HG03575 (cell line): ENCODE measurements around the gene DLG2.

ENCODE experiments used
- ATAC-seq: cut with Tn5 transposase; IDR thresholded peaks from one replicate; pipeline ENCODE4 v1.9.1; 2021; ENCODE audit not compliant: unreplicated experiment, insufficient number of reproducible peaks, low FRiP score; ENCODE audit errors: extremely low read depth

DLG2 gene

DNA sequence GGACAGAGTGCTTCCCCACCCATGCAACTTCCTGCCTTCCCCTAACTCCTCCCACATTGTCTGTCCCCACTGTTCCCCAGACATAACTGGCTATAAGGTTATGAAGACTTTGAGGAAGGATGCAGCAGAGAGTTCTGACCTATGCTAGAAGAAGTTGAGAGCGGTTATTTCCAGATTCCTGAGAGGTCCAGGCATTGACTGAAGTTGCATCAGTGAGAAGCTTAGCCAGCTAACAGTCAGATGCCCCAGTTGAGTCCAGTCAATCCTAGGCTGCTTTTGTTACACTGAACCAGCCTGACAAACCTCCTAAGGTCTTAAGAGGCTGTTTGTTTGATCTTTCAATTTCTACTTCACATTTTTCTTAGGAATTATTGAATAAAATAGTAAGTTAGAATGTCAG, 1403.1 kb downstream of the DLG2 start:
- no peak for ATAC-seq

GRCh38 chr11:84218318-84218717, 1408.8 kb downstream of the DLG2 start:
- no peak for ATAC-seq

GRCh38 chr11:84215672-84216071, 1411.5 kb downstream of the DLG2 start:
- no peak for ATAC-seq

- ATAC-seq = no peak
These were observed 1412.6 kb downstream of the DLG2 start for GRCh38 chr11:84214557-84214956.

- ATAC-seq = no peak
These were observed 1414.4 kb downstream of the DLG2 start for GRCh38 chr11:84212468-84213390.

DNA sequence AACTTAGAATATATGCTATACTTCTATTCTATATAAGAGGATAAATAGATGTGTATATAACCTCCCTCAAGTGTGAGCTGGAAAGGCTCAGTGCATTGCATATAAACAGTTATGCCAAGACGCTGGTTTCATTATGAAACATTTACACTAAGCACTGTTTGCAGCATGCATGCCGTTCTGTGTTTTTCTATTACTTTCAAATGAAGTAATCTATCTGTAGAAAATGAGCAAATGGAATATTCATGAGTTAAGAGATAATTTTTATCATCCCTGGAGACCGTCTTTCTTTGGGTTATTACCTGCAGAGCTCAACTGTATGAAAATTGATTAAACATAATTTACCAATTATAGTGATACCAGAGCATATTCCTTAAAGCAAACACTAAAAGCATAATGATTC, 1415.2 kb downstream of the DLG2 start:
- no peak for ATAC-seq

GRCh38 chr11:84194696-84195095, 1432.4 kb downstream of the DLG2 start:
- ATAC-seq = no peak

- ATAC-seq = no peak
These were observed 1433.4 kb downstream of the DLG2 start for GRCh38 chr11:84193706-84194105.

GRCh38 chr11:84188521-84188920, 1438.6 kb downstream of the DLG2 start:
- ATAC-seq = no peak

DNA sequence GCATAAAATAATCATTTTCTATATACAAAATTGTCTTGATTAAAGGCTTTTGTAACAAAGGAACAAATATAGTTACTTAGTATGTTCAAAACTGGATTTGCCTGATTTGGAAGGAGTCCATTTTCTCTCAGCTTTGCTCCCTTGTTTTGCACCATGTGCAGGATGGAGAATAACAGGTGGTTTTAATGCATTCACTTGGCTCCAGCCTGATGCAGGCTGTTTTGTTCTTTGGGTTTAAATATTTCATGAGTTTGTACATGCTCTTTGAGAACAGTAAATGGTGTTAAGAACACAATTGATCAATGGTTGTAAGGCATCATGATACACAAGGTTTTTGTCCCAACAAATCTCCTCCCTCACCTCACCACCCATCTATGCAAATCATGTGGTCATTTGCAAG, 1454.1 kb downstream of the DLG2 start:
- ATAC-seq = no peak

GRCh38 chr11:84165139-84165538, 1462.0 kb downstream of the DLG2 start:
- no peak for ATAC-seq

- ATAC-seq = no peak
These were observed 1462.4 kb downstream of the DLG2 start for GRCh38 chr11:84164728-84165127.

DNA sequence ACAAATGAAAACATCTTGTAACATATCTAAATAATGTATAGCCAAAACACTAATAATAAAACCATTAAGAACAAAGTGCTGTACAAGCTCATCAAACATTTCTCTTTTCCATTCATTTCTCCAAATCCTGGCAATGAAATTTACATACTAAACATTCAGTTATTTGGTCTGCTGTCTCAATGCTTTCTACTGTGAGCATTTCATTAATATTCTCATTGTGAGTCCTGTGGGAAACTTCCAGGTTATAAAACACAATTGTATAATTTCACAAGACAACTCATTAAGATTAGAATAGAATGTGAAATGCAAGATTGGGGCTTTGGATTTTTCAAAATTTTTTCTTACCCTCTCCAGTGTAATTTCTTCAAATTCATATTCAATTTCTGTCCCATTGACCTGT, 1464.0 kb downstream of the DLG2 start:
- ATAC-seq = no peak

DNA sequence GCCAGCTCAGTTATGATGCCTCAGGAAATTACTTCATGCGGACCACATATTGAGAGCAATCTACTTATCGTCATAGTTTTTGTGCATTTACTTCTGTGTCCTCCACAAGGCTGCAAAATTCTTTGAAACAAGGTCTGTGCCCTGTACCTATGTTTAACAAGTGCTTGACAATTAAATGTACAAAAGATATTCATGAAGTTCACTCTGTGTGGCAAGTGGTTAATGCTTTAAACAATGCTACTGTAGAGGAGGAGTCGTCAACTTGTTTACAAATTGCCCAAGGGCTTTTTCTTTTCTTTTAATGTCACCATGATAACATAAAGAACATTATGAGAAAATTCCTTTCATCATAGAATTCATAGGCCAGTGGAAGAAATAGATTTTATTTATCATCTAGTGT, 1469.5 kb downstream of the DLG2 start:
- ATAC-seq = no peak

DNA sequence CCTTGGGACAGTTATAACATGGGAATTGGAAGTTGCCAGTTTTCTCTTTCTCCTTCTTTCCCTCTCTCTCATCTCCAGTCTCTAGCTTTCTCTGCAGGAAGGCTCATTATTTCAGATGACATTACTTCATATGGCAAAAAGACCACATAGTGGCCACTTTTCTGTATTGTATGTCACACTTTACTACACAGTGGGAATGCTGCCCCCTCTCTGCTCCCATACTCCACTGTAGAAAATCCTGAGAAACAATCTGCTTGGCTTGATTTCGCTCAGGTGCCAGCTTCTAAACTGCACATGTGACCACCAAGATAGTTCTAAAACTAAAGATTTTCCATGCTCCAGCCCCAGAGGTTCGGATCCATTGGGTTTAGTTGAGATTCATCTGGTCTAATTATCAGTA, 1480.3 kb downstream of the DLG2 start:
- no peak for ATAC-seq

DNA sequence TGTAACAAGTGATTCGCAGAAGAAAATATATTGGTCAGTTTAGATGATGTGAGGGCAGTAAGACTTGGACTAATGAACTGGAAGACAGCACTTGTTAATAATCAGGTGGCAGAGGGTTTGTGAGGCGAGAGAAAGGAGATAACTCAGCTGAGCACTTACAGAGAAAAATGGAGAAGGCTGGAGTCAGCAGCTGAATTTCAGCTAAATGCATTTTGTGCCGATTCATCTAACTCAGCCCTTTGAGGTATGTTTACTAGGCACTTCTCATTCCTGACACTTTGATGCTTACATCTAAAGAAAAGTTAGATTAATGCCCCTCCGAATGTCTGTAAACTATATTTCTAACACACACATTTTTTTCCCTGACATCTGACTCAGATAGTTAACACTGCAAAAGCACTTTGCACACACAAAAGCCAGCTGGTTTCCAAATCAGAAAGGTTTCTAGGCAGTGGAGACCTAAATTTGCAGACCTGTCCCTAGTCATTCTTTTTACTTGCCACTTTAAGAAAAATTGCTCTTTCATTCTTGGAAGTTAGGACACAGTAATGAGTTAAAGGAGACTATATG, 1481.4 kb downstream of the DLG2 start:
- ATAC-seq = no peak

- ATAC-seq = no peak
These were observed 1482.6 kb downstream of the DLG2 start for GRCh38 chr11:84144531-84144930.

DNA sequence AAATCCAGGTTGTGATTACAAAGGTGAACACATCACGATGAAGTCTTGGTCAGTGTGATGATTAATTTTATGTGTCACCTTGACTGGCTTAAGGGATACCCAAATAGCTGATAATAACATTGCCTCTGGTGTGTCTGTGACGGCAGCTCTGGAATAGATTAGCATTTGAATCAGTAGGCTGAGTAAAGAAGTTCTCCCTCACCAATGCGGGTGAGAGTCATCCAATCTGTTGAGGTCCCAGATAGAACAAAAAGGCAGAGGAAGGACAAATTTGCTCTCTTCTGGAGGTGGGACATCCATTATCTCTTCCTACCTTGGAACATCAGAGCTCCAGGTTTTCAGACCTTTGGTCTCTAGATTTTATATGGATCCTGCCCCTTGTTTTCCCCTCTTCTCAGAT, 1484.7 kb downstream of the DLG2 start:
- ATAC-seq = no peak

GRCh38 chr11:84140386-84141169, 1486.6 kb downstream of the DLG2 start:
- ATAC-seq = no peak

- no peak for ATAC-seq
These were observed 1489.2 kb downstream of the DLG2 start for GRCh38 chr11:84137960-84138359.
